ENCODE data around the gene QRICH2. TPM values are rescaled to one million over a fixed set of nuclear protein-coding genes. Genes with fewer than 3 reads are reported as not detected.

QRICH2 gene
- total RNA-seq = 1 to 10 TPM; 1.0 to 1.3 TPM

DNA sequence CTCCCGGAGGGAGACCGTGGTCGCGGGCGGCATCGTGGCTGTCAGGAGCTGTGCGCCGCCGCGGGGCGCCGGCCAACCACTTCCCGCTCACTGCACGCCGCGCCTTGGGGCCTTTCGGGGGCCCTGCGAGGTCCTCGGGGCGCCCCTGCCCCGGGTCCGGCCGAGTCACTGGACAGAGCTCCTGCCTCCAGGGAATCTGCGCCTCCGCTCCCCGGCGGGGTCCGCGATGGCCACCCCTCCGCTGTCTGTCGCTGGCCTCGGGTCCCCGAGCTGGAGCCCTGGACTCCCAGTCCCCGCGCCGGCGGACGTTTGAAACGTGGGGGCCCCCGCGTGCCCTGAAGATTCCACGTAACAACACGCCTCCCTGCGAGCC lies at the start of gene QRICH2:
TSS of gene QRICH2 (minus strand) at position 311 of the 373 bp plus-strand sequence. CDS start at position 33, 278 bp downstream.

GRCh38 chr17:76353599-76354316 lies 45.7 kb upstream of the QRICH2 start, which contains the start of gene PRPSAP1:
Gene PRPSAP1 (minus strand): TSS chr17:76353916. CDS start chr17:76353703, 213 bp downstream.

GRCh38 chr17:76264755-76265623 lies 43.1 kb downstream of the QRICH2 start, which contains the start of gene UBALD2:
Gene UBALD2 (plus strand): TSS chr17:76265348. CDS start chr17:76265506, 158 bp downstream.

DNA sequence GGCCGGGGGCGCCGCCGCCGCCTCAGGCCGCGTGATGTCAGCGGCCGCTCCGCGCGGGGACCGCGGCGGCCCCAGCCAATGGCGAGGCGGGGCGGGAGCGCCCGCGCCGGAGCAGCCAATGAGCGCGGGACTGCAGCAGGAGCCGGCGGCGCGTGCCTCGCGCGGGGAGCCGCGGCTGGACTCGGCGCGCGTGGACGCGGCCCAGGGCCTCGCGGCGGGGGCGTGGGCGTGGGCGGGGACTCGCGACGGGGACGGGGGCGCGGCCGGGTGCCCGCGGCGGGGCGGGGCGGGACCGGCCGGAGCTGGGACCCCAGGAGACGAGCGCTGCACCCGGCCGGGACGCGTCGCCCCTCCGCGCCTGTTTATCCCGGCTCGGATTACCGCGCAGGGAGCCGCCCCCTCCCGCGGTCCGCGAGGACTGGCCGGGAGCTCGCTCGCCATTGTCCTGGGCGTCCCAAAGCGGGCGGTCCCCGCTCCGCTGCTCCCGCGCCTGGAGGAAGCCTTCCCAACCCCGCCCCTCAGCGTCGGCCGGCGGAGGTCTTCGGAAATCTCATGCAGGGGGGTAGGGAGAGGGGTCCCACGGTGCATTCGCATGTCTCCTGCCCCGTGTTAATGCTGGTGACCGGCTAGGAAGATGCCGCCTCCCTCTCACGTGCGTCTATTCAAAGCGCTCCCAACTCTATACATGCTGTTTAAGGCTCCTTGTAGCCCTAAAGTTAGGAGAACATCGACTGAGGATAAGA lies 67.4 kb downstream of the QRICH2 start, which contains the start of gene RNF157:
TSS of gene RNF157 (minus strand) at position 33 of the 743 bp plus-strand sequence. CDS start 253 bp downstream, outside the sequence.

Small RNAs within 50 kb of the gene (small RNA-seq; reads per million reads assigned to genes)
- 0 reads per million in 2 donors for gene RF00019
- gene RNU6-24P = 0 reads per million in 2 donors

Other genes starting within 250 kb of the QRICH2 start
- gene SRP68, start 235.8 kb downstream of the QRICH2 start, total RNA-seq = 10 to 100 TPM; 18.6 to 27.3 TPM
- not detected for gene GALR2, start 233.5 kb downstream of the QRICH2 start, total RNA-seq
- not detected for gene ZACN, start 229.1 kb downstream of the QRICH2 start, total RNA-seq
- 10 to 100 TPM; 76.9 to 93.9 TPM for gene EXOC7, start 204.5 kb downstream of the QRICH2 start, total RNA-seq
- gene FOXJ1, start 167.0 kb downstream of the QRICH2 start, total RNA-seq = not detected
- 10 to 100 TPM in 1 of 2 donors, 1 to 10 TPM in 1; 9.0 to 21.7 TPM for gene RNF157, start 67.8 kb downstream of the QRICH2 start, total RNA-seq
- 10 to 100 TPM in 1 of 2 donors, 1 to 10 TPM in 1; 5.9 to 15.3 TPM for gene UBALD2, start 42.9 kb downstream of the QRICH2 start, total RNA-seq
- gene PRPSAP1, start 45.6 kb upstream of the QRICH2 start, total RNA-seq = 10 to 100 TPM; 37.9 to 61.6 TPM
- 10 to 100 TPM; 28.6 to 93.2 TPM for gene SPHK1, start 76.3 kb upstream of the QRICH2 start, total RNA-seq
- gene UBE2O, start 144.9 kb upstream of the QRICH2 start, total RNA-seq = 10 to 100 TPM; 31.0 to 31.7 TPM
- not detected for gene AANAT, start 159.3 kb upstream of the QRICH2 start, total RNA-seq
- gene RHBDF2, start 193.1 kb upstream of the QRICH2 start, total RNA-seq = 10 to 100 TPM; 19.6 to 27.0 TPM
- gene CYGB, start 229.4 kb upstream of the QRICH2 start, total RNA-seq = 100 to 1,000 TPM in 1 of 2 donors, 10 to 100 TPM in 1; 58.8 to 118 TPM
- 1 to 10 TPM; 6.7 to 8.6 TPM for gene PRCD, start 231.8 kb upstream of the QRICH2 start, total RNA-seq

Data from melanocyte of skin (primary cell).